Measurements from ENCODE around the gene CCAR1.
"Not testable (repeated sequence)": the region's sequence is repeated elsewhere in the genome, so short reads cannot be mapped to it uniquely, and the experiment has no call there.

The CCAR1 gene

GRCh38 chr10:68759223-68759863 is 38.3 kb downstream of the CCAR1 start:
- Histone ChIP-seq H2AFZ (ENCODE audit: low read length) (no peak overlapping the region), H3K9me3 (ENCODE audit: insufficient read depth, low read depth, low read length) (no peaks in the 10 kb centered on the region), H3K27me3 (ENCODE audit: insufficient read depth, low read length, poor library complexity, severe bottlenecking) (no peaks in the 10 kb centered on the region), H3K9ac (ENCODE audit: low read depth, low read length, poor library complexity, severe bottlenecking) (no peak overlapping the region), H4K20me1 (ENCODE audit: insufficient read depth, low read length, poor library complexity, severe bottlenecking) (peaks cover 5% of the 10 kb centered on the region), H3K4me1 (ENCODE audit: insufficient read depth, low read length, poor library complexity, severe bottlenecking) (no peaks in the 10 kb centered on the region), H3K9me2 (replicated peaks; ENCODE audit: low read depth, low read length) (no peaks in the 10 kb centered on the region), H3K36me3 (ENCODE audit: insufficient read depth, low read length) (peaks cover 83% of the 10 kb centered on the region), H3F3A (ENCODE audit: low read depth) (no peaks in the 10 kb centered on the region), H3K4me3 (ENCODE audit: low read length, poor library complexity, severe bottlenecking) (no peak overlapping the region), H3K4me2 (ENCODE audit: low read depth, low read length, poor library complexity, severe bottlenecking) (no peak overlapping the region), H3K79me2 (ENCODE audit: insufficient read depth, low read length) (no peaks in the 10 kb centered on the region)
- TF ChIP-seq, protein P1, sequence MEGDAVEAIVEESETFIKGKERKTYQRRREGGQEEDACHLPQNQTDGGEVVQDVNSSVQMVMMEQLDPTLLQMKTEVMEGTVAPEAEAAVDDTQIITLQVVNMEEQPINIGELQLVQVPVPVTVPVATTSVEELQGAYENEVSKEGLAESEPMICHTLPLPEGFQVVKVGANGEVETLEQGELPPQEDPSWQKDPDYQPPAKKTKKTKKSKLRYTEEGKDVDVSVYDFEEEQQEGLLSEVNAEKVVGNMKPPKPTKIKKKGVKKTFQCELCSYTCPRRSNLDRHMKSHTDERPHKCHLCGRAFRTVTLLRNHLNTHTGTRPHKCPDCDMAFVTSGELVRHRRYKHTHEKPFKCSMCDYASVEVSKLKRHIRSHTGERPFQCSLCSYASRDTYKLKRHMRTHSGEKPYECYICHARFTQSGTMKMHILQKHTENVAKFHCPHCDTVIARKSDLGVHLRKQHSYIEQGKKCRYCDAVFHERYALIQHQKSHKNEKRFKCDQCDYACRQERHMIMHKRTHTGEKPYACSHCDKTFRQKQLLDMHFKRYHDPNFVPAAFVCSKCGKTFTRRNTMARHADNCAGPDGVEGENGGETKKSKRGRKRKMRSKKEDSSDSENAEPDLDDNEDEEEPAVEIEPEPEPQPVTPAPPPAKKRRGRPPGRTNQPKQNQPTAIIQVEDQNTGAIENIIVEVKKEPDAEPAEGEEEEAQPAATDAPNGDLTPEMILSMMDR (conservative IDR thresholded peaks at IDR 0.05; ENCODE audit: low read length) = no peak
- TF ChIP-seq EZH2phosphoT487 (IDR thresholded peaks at IDR 0.05; ENCODE audit: borderline replicate concordance) = no peak

DNA sequence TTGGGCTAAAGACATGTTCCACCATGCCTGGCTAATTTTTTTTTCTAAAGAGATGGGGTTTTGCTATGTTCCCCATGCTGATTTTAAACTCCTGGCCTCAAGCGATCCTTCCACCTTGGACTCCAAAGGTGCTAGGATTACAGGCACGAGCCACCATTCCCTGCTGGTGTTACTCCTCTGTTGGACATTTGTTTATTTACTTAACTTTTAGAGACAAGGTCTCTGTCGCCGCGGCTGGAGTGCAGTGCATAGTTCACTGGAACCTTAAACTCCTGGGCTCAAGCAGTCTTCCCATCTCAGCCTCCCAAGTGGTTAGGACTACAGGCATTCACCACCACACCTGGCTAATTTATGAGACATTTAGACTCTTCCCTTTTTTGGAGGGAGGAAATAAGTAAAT is 38.9 kb downstream of the CCAR1 start:
- Histone ChIP-seq H2AFZ (ENCODE audit: low read length) (no peak overlapping the region), H3K79me2 (ENCODE audit: insufficient read depth, low read length) (no peaks in the 10 kb centered on the region), H3K9me3 (ENCODE audit: insufficient read depth, low read depth, low read length) (no peaks in the 10 kb centered on the region), H3K36me3 (ENCODE audit: insufficient read depth, low read length) (peaks cover 83% of the 10 kb centered on the region), H3K4me2 (ENCODE audit: low read depth, low read length, poor library complexity, severe bottlenecking) (no peak overlapping the region), H3K4me3 (ENCODE audit: low read length, poor library complexity, severe bottlenecking) (no peak overlapping the region), H4K20me1 (ENCODE audit: insufficient read depth, low read length, poor library complexity, severe bottlenecking) (peaks cover 5% of the 10 kb centered on the region), H3K27me3 (ENCODE audit: insufficient read depth, low read length, poor library complexity, severe bottlenecking) (no peaks in the 10 kb centered on the region), H3K9me2 (replicated peaks; ENCODE audit: low read depth, low read length) (no peaks in the 10 kb centered on the region), H3K9ac (ENCODE audit: low read depth, low read length, poor library complexity, severe bottlenecking) (no peak overlapping the region), H3K4me1 (ENCODE audit: insufficient read depth, low read length, poor library complexity, severe bottlenecking) (no peaks in the 10 kb centered on the region), H3F3A (ENCODE audit: low read depth) (no peaks in the 10 kb centered on the region)
- TF ChIP-seq, protein P1 (conservative IDR thresholded peaks at IDR 0.05; ENCODE audit: low read length) = no peak
- TF ChIP-seq EZH2phosphoT487 (IDR thresholded peaks at IDR 0.05; ENCODE audit: borderline replicate concordance) = no peak

DNA sequence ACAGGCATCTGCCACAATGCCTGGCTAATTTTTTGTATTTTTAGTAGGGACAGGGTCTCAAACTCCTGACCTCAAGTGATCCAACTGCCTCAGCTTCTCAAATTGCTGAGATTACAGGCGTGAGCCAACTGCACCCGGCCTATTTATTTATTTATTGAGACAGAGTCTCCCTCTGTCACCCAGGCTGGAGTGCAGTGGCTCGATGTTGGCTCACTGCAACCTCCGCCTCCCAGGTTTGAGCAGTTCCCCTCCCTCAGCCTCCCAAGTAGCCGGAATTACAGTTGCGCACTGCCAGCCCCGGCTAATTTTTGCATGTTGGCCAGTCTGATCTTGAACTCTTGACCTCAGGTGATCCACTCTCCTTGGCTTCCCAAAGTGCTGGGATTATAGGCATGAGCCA is 46.4 kb downstream of the CCAR1 start:
- H3K9me3 ChIP-seq (ENCODE audit: insufficient read depth, low read depth, low read length); H4K20me1 ChIP-seq (ENCODE audit: insufficient read depth, low read length, poor library complexity, severe bottlenecking); H3F3A ChIP-seq (ENCODE audit: low read depth); H2AFZ ChIP-seq (ENCODE audit: low read length); H3K9me2 ChIP-seq (replicated peaks; ENCODE audit: low read depth, low read length); H3K27me3 ChIP-seq (ENCODE audit: insufficient read depth, low read length, poor library complexity, severe bottlenecking); H3K79me2 ChIP-seq (ENCODE audit: insufficient read depth, low read length); H3K4me3 ChIP-seq (ENCODE audit: low read length, poor library complexity, severe bottlenecking); H3K4me2 ChIP-seq (ENCODE audit: low read depth, low read length, poor library complexity, severe bottlenecking); H3K9ac ChIP-seq (ENCODE audit: low read depth, low read length, poor library complexity, severe bottlenecking); H3K4me1 ChIP-seq (ENCODE audit: insufficient read depth, low read length, poor library complexity, severe bottlenecking): not testable (repeated sequence)
- peaks cover 86% of the 10 kb centered on the region for H3K36me3 ChIP-seq (ENCODE audit: insufficient read depth, low read length)

All from Loucy (cell line).